Midbrain (tissue), 1 donor: ENCODE data around the gene CDH24.

Source experiments
- DNase-seq: peaks from one replicate; lab custom pipeline; 2025; lab: John Stamatoyannopoulos, UW

Gene CDH24

DNA sequence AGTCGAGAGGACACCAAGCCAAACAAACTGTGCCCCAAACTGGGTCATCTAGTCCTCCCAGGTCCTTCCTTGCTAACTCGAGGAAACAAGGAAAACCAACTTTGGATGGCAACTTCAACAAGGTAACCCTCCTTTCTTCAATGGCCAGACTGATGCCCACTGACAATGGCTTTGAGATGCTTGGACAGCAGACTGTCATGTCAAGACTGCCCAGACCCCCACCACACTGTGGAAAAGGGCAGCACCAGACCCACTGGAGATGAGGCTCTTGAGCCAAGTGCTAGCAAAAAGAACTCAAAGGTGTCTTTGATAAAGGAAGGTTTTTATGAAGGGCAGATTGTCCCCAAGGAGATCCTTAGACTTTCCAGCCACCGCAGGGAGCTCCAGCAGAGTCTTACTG lies 9.0 kb upstream of the CDH24 start:
- DNase-seq: no peak

DNA sequence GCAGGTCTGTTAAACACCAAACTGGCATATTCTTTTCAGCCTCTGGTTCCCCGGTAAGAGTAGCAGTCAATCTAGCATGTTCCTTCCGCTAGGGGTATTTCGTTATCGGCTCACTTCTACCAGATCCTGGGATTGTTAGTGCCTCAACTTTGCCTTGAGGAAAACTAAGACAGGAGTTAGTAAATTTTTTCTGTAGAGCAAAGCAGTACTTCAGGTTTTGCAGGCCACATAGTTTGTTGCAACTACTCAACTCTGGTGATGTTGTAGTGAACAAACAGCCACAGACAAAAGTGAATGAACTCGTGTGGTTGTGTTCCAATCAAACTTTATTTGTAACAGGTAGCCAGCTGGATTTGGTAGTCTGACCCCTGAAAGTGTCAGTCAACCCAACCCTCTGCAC lies 6.3 kb upstream of the CDH24 start:
- DNase-seq: no peak

DNA sequence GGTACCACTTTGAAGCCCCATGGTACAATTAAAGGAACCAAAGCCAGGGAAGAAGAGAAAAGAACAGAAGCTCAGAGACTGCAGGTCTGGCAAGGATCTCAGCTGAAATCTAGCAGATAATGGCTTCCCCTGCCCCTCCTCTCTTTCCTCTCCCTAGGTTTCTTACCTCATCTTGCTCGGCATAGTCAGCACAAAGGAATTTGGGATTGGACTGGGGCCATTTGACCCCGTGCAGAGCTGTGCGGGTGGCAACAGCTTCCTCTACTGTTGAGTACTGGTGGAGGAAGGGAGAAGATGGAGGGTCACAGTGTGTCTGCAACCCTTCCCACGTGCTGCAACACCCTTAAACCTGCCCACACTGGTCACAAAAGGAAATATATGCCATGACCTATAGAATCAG lies 4.7 kb upstream of the CDH24 start:
- DNase-seq: no peak

DNA sequence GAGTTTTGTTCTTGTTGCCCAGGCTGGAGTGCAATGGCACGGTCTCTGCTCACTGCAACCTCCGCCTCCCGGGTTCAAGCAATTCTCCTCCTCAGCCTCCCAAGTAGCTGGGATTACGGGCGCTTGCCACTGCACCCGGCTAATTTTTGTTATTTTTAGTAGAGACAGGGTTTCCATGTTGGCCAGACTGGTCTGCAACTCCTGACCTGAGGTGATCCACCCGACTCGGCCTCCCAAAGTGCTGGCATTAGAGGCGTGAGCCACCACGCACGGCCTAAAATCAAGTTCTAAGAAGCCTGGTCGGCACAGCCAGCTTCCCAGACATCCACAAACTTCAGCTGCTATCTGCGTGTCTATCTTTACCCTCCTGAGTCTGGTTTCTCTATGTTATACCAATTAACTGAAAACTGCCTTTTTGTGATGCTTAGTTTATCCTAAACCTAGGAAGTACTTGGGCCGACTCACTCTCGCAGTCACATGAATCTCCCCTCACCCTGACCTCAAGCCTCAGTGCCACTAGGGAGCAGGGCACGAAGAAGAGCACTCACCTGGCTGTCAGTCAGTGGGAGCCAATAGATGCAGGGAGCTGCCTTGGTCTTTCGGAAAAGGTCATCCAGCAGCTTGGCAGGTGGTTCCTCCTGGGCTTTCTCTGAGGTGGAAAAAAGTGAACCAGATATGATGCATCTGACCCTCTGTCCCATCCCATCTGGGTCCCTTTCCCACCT lies 3.4 kb upstream of the CDH24 start:
- no peak for DNase-seq

DNA sequence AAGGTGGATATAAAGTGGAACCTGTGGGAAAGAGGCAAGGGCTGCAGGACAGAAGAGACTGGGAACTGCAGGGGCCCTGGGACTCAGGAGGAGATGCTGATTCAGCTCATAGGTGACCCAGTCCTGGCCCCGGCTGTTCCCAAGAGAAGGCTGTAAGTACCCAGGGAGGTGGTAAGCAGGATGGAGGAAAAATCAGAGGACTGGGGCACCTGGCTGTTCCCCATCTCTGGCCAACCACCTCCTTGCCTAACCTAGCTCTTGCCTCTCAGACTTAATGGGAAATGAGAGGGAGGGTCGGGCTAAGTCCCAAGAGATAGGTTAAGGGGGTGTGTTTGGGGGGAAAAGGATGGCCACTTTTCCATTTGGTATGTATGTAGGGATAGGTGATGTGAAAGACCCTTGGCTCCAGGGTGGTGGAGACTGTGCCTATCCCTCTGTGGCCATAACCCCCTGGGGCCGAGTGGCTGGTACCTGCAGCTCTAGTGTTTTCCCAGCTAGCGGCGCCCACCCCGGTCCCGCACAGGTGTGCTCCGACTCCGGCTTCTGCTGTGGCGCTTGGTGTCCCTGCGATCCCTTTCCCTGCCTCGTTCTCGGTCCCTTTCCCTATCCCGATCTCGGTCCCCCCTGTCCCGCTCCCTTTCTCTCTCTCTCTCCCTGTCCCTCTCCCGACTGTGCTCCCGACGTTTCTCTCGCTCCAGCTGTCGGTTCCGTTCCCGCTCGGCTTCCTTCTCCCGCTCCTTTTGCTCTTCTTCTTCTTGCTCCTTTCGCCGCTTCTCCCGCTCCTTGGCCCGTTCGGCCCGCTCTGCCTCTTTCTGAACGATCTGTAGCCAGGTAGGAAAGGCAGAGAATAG lies 1.6 kb upstream of the CDH24 start:
- no peak for DNase-seq

DNA sequence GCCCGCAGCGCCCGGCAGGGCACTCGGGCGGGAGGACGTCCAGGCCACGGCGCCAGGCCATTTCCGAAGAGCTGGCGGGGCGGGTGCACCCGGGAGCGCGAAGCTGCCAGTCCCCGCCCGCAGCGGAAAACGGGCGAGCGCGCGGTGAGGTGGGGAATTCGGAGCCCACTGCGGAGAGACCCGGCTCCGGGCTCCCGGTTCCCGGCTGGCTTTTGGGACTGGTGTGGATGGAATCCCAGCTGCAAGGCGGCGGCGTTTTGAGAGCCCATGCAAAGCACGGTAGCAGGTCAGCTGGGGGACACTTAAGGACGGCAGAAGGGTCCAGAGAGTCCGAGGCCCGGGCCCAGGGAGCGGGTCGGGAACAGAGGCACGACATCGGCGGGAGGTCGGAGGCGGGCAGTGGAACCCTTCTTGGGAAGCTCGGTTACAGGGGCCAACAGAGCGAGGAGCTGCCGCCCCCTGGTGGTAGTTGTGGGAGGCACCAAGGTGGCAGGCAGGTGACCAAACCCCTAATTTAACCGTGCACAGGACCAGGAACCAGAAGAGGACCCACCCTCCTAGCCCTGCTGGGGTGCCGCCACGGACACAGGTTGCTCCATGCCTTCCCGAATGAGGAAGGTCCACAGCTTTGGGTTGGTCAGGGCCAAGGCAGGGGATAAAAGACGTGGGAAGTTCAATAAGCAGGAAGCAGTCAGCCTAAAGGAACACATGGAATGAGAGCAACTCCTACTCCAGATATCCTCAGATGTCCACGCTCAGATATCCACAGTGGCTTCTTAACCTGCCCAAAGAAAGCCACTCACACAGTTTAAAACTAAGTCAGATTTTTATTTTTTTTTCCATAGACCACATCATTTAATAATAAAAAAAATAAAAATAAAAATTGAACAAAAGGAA lies 685 bp upstream of the CDH24 start:
- DNase-seq: no peak

DNA sequence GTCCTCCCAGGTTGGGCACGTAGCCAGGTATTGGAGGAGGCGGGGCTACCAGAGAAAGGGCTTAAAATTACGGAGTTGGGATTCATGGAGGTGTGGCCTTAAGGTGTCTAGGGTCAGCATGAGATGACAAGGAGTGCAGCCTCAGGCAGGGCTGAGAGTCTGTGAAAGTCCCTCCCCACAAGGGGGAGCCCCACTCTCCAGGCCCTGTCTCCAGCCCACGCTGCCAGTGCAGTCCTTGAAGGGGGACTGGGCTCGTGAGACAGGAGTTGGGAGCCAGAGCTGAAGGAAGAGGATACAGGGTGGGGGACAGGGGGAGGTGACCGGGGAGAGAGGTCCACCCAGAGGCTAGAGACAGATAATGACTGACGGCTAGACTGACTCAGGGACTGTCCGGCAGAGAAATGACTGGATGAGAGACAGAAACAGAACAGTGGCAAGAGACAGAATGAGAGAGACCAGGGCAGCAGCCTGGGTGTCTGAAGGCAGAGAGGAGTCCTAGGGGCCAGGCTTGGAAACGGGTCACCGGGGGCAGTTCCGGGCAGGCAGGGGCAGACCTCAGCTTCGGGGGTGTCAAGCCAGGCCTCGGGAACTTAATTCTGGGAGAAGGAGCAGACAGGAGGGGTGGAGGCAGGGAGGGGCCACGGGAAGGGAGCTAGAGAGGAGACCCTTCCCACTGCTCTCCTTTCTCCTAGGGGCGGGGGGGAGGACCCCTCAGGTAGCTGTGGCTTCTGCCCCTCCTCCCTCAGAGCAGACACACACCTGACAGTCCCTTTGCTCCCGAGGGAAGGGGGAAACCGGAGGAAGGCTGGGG lies 970 bp downstream of the CDH24 start:
- DNase-seq: no peak

DNA sequence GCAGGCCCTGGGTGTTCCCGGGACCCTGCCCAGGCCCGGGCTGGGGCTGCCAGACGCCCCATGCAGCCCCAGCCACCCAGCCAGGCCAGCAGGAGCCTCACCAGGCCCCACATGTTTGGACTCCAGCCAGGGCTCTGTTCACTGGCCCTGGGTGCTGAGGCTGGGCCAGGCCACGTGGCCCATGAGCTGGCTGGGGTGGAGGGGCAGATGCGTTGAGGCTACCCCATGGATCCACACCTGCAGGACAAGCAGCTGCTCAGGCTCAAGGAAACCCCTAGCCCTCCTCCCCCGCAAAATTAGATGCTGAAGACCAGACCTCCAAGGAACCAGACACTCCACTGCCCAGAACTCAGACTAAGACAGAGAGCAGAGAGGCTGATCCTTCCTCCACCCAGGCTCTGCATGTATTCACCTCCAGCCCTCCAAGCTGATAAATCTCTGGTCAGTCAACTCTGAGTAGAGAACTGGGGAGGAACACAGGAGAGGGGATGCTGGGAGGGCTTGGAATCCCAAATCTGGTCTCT lies 1.6 kb downstream of the CDH24 start:
- no peak for DNase-seq

DNA sequence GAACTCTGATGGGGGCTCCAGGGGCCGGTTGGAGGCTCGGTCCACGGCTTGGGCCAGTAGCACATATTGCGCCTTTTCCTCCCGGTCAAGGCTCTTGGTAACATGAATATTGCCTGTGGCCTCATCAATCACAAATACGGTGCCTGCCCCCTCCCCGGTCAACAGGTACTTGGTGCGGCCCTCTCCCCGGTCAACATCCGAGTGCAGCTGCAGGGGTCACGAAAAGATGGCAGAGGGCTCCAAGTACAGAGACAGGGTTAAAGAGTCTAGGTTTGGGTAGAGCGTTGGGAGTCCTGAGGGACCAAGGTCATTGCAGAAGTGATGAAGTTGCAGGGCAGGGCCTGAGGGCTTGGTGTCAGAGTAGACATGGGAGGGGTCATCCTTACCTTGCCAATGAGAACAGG lies 2.2 kb downstream of the CDH24 start:
- DNase-seq: no peak

DNA sequence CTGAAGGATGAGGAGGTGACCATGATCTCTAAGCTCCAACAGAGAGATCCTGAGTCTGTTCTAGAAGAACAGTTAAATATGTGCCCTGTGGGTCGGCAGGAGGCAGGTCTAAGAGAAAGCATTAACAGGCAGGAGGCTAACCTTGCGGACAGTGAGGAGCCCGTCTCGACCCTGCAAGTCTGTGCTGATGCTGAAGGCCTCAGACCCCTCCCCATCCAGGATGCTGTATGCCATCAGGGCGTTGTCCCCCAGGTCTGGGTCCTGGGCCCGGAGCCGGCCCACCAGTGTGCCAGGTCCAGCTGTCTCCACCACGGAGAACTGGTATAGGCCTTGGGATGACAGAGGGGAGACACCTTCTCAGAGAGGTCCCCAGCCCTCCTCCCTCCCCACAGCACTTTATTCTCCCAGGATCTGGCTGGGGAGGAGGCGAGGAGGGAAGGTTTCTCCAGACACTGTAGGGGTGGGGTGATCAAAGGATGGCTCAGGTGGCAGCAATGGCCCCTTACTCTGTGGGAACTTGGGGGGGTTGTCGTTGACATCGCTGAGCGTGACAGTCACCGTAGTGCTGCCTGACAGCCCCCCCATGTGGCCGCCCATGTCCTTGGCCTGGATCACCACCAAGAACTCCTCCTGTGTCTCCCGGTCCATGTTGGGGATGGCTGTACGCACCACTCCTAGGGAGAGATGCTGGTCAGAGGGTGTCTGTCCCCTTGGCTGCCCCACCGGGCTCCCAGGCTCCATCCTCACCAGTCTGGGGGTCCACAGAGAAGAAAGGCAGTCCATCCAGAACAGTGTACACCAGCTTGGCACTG lies 3.1 kb downstream of the CDH24 start:
- DNase-seq: no peak

DNA sequence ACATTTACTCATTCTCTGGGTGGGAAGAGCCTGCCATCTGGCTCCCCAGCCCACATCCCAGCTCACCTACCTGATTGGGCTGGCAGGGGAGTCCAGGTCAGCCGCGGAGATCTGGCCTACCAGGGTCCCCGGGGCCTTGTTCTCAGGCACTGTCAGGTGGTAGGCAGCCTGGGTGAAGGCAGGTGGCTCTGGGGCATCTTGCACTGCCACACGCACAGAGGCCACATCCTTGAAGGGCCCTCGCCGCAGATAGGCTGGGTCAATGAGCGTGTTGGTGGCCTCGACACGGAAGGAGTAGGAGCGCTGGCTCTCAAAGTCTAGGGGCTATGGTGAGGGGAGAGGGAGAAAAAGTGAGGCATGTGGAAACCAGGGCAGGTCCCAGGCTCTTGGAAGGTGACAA lies 3.9 kb downstream of the CDH24 start:
- no peak for DNase-seq

DNA sequence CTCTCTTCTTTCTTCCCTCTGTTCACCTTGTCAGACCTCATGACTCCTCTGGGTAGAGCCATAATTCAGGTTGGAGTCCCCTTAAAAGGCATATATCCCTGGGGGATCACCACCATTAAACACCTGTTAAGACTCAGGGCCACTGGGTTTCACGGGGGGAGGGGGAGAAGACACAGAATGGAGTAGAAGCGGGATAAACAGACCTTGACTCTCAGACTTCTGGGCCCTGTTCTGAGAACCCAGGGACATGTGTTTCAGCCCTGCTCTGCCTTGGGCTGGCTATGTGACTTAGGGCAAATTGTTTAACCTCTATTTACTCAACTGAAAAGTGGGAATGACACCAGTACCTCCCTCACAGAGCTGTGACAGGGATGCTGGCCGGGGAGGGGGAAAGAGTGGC lies 4.6 kb downstream of the CDH24 start:
- no peak for DNase-seq

DNA sequence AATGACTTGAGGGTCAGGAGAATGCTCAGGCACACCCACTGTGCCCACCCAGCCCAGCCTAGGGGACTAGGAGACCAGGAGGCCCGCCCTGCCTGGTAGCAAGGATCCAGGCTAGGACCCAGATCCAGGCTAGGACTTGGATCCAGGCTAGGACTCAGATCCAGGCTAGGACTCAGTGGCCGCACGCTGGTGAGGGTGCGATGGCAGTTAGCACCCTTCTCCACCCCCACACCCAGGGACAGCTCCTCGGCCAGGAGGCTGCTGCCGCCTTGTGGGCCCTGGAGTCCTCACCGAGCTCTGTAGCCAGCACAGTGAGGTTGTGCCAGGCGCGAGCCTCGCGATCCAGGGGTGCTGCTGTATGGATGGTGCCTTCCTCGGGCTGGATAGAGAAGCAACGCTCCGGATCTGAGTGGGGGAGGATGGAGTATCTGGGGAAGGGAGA lies 5.1 kb downstream of the CDH24 start:
- no peak for DNase-seq

DNA sequence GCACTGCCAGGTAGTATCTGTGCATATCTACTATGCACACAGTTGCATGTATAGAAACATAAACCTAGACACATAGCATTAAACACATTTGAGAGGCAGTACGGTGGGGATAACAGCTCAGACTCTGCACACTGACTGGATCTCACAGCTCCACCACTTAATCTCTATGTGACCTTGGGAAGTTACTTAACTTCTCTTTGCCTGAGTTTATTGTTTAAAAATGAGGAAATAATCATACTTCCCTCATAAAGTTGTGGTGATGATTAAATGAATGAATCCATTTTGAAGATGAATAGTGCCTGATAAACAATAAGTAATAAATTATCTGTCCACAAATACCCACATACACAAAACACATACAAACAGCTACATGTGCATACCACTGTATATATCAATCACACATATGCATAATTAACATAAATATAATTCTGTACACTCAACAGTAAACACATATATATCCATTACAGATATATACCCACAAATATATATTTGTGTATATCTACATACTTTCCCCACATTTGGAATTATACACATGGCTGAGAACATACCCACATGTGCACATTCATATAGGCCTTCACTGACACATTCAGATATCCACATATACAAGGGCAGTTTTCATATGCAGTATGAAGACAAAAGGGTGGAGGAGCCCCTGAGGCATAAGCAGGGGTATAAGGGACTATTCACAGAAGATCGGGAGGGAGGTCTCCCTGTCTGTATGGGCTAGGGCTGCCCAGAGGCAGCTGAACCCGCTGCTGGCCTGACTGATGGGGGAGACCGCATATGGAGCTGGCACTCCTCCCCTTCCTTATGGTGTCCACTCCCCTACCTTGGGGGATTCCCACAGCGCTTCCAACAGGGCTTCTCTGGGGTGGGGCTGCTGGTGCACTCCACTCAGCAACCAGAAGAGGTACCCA lies 5.9 kb downstream of the CDH24 start:
- DNase-seq: no peak

DNA sequence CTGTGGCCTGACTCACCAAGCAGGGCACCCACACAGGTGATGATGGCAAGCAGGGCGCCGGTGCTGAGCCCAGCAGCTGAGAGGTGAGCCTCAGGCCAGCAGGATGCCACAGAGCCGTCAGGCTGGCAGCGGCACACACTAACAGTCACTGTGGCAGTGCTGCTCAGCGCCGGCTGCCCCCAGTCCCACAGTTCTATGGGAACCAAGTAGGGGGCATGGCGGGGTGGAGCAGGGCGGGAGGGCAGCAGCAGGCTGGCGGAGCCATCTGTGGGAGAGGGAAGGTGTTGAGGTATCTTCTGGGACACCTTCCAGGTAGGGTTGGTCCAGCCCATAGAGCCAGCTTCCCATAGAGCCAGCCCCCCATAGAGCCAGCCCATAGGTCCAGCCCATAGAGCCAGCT lies 8.3 kb downstream of the CDH24 start:
- DNase-seq: no peak

DNA sequence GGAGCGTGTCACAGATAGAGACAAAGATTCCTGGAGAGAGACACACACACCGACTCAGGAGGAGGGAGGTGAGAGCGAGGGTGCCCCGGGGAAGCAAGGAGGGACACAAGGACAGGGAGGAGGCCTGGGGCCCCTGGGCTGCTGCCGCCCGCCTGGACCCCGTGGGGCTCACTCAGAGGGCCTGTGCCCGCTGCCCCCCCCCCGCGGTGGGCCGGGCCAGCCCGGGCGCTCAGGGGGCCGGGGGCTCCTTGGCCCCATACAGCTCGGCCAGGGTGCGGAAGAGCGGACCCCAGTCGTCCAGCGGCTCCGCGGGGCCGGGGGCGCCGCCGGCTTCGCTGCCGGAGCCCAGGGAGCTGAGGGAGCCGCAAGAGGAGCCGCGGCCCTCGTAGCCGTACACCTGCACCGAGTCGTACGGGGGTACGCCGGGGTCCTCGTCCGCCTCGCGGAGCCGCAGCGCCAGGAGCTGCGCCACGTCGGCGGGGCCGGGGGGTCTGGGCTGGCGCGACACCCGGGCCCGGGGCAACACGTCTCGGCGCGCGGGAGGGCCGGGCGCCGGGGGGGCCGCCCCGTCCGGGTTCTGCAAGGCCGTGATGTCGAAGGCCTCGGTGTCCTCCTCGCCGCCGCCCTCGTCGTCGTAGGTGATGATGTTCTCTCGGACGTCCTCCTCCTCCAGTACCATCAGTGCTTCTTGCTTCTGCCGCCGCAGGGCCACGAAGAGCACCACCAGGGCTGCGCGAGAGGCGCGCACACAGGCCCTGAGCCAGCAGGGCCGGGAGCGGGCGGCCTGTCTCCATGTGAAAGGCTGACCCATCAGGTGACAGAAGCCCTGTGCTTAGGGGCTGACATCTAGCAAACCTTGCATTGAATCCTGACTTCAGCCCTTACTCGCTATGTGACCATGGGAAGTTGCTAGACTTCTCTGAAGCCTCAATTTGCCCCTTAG lies 9.3 kb downstream of the CDH24 start:
- DNase-seq: no peak

DNA sequence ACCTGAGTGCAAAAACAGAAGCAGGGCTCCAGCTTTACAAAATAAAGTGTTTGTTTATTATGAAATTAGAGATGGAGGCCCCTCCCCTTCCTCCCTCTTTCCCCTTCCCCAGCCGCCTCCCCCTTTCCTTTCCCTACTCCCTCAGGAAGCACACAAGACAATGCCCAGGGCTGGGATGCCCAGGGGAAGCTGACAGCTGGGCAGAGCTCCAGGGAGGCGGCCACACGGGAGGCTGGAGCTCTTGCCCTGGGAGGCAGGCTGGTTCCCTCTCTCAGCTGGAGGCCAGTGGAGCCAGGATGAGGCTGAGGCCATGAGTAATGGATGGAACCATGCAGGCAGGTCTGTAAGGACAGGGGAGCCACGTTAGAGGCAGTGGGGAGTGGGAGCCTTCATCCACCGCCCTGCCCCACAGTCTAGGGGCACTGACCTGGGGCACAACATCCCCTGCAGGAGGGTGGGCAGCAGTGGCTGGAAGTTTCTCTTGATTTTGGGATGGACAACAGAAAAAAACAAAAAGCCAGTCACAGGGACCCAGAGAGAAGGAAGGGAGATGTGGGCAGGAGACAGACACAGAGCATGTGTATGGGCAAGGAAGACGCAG lies 10.2 kb downstream of the CDH24 start:
- no peak for DNase-seq
